CD14-positive monocyte (primary cell): ENCODE measurements around the gene LRCH1. TPM values are rescaled to one million over a fixed set of nuclear protein-coding genes. Genes with fewer than 3 reads are reported as not detected.

ENCODE experiments used
- DNase-seq, 3 donors: peaks; one replicate each; pipeline ENCODE4 v3.0.0-alpha.2; 2011 to 2022
- H2AFZ ChIP-seq: 2 replicates; pipeline ENCODE4 v1.6.0; 2012; ENCODE audit warnings: mild to moderate bottlenecking, low read depth, low read length, inconsistent platforms; ENCODE audit not compliant: insufficient read depth, poor library complexity, severe bottlenecking
- H3K27ac ChIP-seq, 2 donors: 1 replicate in 1 of 2; 2 replicates in 1 of 2; pipeline ENCODE4 v1.5.1; 2012 to 2013; ENCODE audit warnings: low read length in 2 of 2, control low read depth in 1 of 2, inconsistent platforms in 1 of 2, low read depth in 1 of 2, mild to moderate bottlenecking in 1 of 2
- H3K27me3 ChIP-seq, 2 donors: one replicate each; pipeline versions ENCODE4 v1.6.0 to v1.6.1; 2011 to 2013; ENCODE audit warnings: low read length in 2 of 2; ENCODE audit not compliant: control insufficient read depth in 2 of 2, insufficient read depth in 2 of 2
- H3K36me3 ChIP-seq, 2 donors: replicated peaks in 1 of 2; 1 replicate in 1 of 2; 2 replicates in 1 of 2; pipeline versions ENCODE4 v1.5.1 to v1.6.1; 2012 to 2013; ENCODE audit warnings: low read length in 2 of 2, control low read depth in 1 of 2, inconsistent platforms in 1 of 2, mild to moderate bottlenecking in 1 of 2; ENCODE audit not compliant: insufficient read depth in 2 of 2, control insufficient read depth in 1 of 2
- H3K4me1 ChIP-seq, 2 donors: 1 replicate in 1 of 2; 2 replicates in 1 of 2; pipeline versions ENCODE4 v1.5.1 to v1.6.1; 2012 to 2013; ENCODE audit warnings: low read length in 2 of 2, control low read depth in 1 of 2, inconsistent platforms in 1 of 2, mild to moderate bottlenecking in 1 of 2, moderate library complexity in 1 of 2; ENCODE audit not compliant: insufficient read depth in 2 of 2, control insufficient read depth in 1 of 2
- H3K4me2 ChIP-seq: replicated peaks from 2 replicates; pipeline ENCODE3; 2012; ENCODE audit warnings: low read length, moderate library complexity, mild to moderate bottlenecking; ENCODE audit not compliant: poor library complexity, severe bottlenecking; ENCODE audit errors: extremely low read depth
- H3K4me3 ChIP-seq, 3 experiments: fragments of 200-600 bp in 1 of 3; sonication (generic) in 1 of 3; replicated peaks in 1 of 3; 1 replicate in 2 of 3; 2 replicates in 1 of 3; pipeline ENCODE4 v1.5.1; 2011 to 2013; ENCODE audit warnings: low read length in 3 of 3, mild to moderate bottlenecking in 3 of 3, control low read depth in 2 of 3, low read depth in 2 of 3, inconsistent platforms in 1 of 3, moderate library complexity in 1 of 3
- H3K79me2 ChIP-seq: 2 replicates; pipeline ENCODE4 v1.6.0; 2012; ENCODE audit warnings: mild to moderate bottlenecking, control low read depth, inconsistent platforms, low read length, moderate library complexity; ENCODE audit not compliant: insufficient read depth
- H3K9ac ChIP-seq: 2 replicates; pipeline ENCODE4 v1.6.0; 2017; ENCODE audit warnings: low read length, mild to moderate bottlenecking; ENCODE audit not compliant: insufficient read depth, poor library complexity, severe bottlenecking
- H3K9me3 ChIP-seq, 2 donors: replicated peaks in 1 of 2; 1 replicate in 1 of 2; 2 replicates in 1 of 2; pipeline versions ENCODE4 v1.5.1 to v1.6.1; 2012 to 2013; ENCODE audit warnings: low read length in 2 of 2, control low read depth in 1 of 2; ENCODE audit not compliant: control insufficient read depth in 1 of 2, insufficient read depth in 1 of 2
- H4K20me1 ChIP-seq: 2 replicates; pipeline ENCODE4 v1.6.0; 2012; ENCODE audit warnings: mild to moderate bottlenecking, low read length, control low read depth, moderate library complexity; ENCODE audit not compliant: insufficient read depth
- H3K27ac Mint-ChIP-seq, 7 donors: one replicate each; pipeline ENCODE4 v1.8.0; 2020; ENCODE audit warnings: mild to moderate bottlenecking in 7 of 7, mixed read lengths in 7 of 7, moderate library complexity in 6 of 7, inconsistent platforms in 2 of 7
- H3K27me3 Mint-ChIP-seq, 3 donors: one replicate each; pipeline ENCODE4 v1.8.0; 2021 to 2022; ENCODE audit warnings: low read depth in 3 of 3, mild to moderate bottlenecking in 3 of 3, mixed read lengths in 3 of 3, moderate library complexity in 3 of 3, inconsistent platforms in 1 of 3
- H3K36me3 Mint-ChIP-seq, 2 donors: one replicate each; pipeline ENCODE4 v1.8.0; 2020; ENCODE audit warnings: mixed read lengths in 2 of 2, inconsistent platforms in 1 of 2, mild to moderate bottlenecking in 1 of 2
- H3K4me1 Mint-ChIP-seq: one replicate; pipeline ENCODE4 v1.8.0; 2020; ENCODE audit warnings: mild to moderate bottlenecking, mixed read lengths
- H3K4me3 Mint-ChIP-seq, 2 donors: one replicate each; pipeline ENCODE4 v1.8.0; 2020; ENCODE audit warnings: mild to moderate bottlenecking in 2 of 2, mixed read lengths in 2 of 2, moderate library complexity in 1 of 2
- H3K9me3 Mint-ChIP-seq, 7 donors: one replicate each; pipeline ENCODE4 v1.8.0; 2020 to 2022; ENCODE audit warnings: mixed read lengths in 7 of 7, mild to moderate bottlenecking in 6 of 7, moderate library complexity in 6 of 7, inconsistent platforms in 2 of 7
- WGBS: methylation state at CpG from one replicate; pipeline ENCODE4 v1.1.5; 2013; ENCODE audit warnings: missing lambda C conversion rate; ENCODE audit not compliant: insufficient coverage; 5-methylcytosine and 5-hydroxymethylcytosine counted together
- intact Hi-C, 2 donors: fragments of 100-400 bp; cut with micrococcal nuclease; formaldehyde crosslinking; loops; one replicate each; pipeline versions ENCODE4 v1.15.0 to v1.15.1; 2023
- polyA plus RNA-seq, 3 donors: library from polyadenylated mRNA; depleted of rRNA in 1 of 3; unstranded in 2 of 3; stranded (reverse) in 1 of 3; fragments of 300-500 nt in 2 of 3; fragments of >200 nt in 1 of 3; fragmentation: Illumina TruSeq in 2 of 3; gene quantifications; 1 replicate in 2 of 3; 2 replicates in 1 of 3; pipeline ENCODE4 v1.2.3, GENCODE V29; 2012 to 2021
- TF ChIP-seq, protein P1 (sequence below): fragments of 200-600 bp; IDR thresholded peaks from one replicate; pipeline ENCODE4 v1.8.0; 2022; ENCODE audit warnings: antibody characterized with exemption, mild to moderate bottlenecking

Gene LRCH1
- polyA plus RNA-seq, 3 donors = 0.88 to 7.1 (median 2.1) TPM

- no peak overlapping the region for H3K4me3 ChIP-seq
- no peak overlapping the region for H3K9ac ChIP-seq
- H3K9me3 ChIP-seq = no peaks in the 10 kb centered on the region
- peaks cover 31 to 41% of the 10 kb centered on the region in 2 donors for H3K4me1 ChIP-seq
- H3K79me2 ChIP-seq = no peaks in the 10 kb centered on the region
- peaks cover 0 to 2% of the 10 kb centered on the region in 2 donors for H3K27me3 ChIP-seq
- H3K36me3 Mint-ChIP-seq = peaks cover 0 to 3% of the 10 kb centered on the region in 2 donors
- H3K36me3 ChIP-seq = no peaks in the 10 kb centered on the region
- TF ChIP-seq, protein P1, sequence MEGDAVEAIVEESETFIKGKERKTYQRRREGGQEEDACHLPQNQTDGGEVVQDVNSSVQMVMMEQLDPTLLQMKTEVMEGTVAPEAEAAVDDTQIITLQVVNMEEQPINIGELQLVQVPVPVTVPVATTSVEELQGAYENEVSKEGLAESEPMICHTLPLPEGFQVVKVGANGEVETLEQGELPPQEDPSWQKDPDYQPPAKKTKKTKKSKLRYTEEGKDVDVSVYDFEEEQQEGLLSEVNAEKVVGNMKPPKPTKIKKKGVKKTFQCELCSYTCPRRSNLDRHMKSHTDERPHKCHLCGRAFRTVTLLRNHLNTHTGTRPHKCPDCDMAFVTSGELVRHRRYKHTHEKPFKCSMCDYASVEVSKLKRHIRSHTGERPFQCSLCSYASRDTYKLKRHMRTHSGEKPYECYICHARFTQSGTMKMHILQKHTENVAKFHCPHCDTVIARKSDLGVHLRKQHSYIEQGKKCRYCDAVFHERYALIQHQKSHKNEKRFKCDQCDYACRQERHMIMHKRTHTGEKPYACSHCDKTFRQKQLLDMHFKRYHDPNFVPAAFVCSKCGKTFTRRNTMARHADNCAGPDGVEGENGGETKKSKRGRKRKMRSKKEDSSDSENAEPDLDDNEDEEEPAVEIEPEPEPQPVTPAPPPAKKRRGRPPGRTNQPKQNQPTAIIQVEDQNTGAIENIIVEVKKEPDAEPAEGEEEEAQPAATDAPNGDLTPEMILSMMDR = no peak
- H3K4me2 ChIP-seq = no peak overlapping the region
- H2AFZ ChIP-seq = peak overlapping the region; percentile 33
- intact Hi-C loops = no loop called here
- H4K20me1 ChIP-seq = no peaks in the 10 kb centered on the region
- H3K4me1 Mint-ChIP-seq = peaks cover 43% of the 10 kb centered on the region
- peak; percentile 60 to 77 (median 68) for DNase-seq
- H3K27ac Mint-ChIP-seq = peak overlapping the region in 6 of 7 donors; percentile 17 to 88 (median 35)
- H3K27ac ChIP-seq = no peak overlapping the region
- peak overlapping the region in 1 of 2 donors; percentile 19 for H3K4me3 Mint-ChIP-seq
- 0% methylated on average over 1 of the region's 2 CpGs for WGBS
- H3K9me3 Mint-ChIP-seq = peaks cover 0 to 4% (median 2%) of the 10 kb centered on the region in 7 donors
- peaks cover 5 to 9% (median 5%) of the 10 kb centered on the region in 3 donors for H3K27me3 Mint-ChIP-seq
Measured at GRCh38 chr13:46759846-46760245, 206.9 kb downstream of the LRCH1 start.

DNA sequence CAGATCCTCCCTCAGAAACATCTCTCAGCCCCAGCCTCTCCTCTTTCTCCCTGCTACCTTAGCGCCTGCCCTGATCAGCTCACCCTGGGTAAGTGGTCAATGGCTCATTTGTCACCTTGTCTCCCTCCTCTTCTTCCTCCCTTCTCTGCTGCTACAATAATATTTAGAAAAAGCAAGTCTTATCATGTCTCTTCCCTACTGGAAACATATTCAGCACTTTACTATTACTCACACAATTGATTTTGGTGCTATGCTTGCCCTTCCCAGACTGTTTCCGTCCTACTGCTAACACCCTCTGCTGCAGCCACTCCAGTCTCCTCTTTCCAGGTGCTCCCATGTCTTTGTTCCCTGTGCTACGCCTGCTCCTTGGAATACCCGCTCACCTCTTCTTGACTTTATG lies 208.2 kb downstream of the LRCH1 start:
- intact Hi-C loops = no loop called here
- H3K27ac Mint-ChIP-seq = no peak overlapping the region
- peaks cover 0 to 2% of the 10 kb centered on the region in 2 donors for H3K36me3 Mint-ChIP-seq
- peaks cover 5 to 9% (median 5%) of the 10 kb centered on the region in 3 donors for H3K27me3 Mint-ChIP-seq
- Histone ChIP-seq H3K4me3 (no peak overlapping the region), H3K4me2 (no peak overlapping the region), H4K20me1 (no peaks in the 10 kb centered on the region), H3K36me3 (no peaks in the 10 kb centered on the region), H3K4me1 (peaks cover 31 to 41% of the 10 kb centered on the region in 2 donors), H2AFZ (no peak overlapping the region), H3K79me2 (no peaks in the 10 kb centered on the region), H3K9ac (no peak overlapping the region), H3K9me3 (no peaks in the 10 kb centered on the region), H3K27ac (no peak overlapping the region), H3K27me3 (no peaks in the 10 kb centered on the region)
- peaks cover 43% of the 10 kb centered on the region for H3K4me1 Mint-ChIP-seq
- 95% methylated on average over 4 of the region's 4 CpGs for WGBS
- TF ChIP-seq, protein P1 = no peak
- no peak overlapping the region for H3K4me3 Mint-ChIP-seq
- H3K9me3 Mint-ChIP-seq = peaks cover 0 to 3% (median 2%) of the 10 kb centered on the region in 7 donors
- DNase-seq = no peak
